Activated CD8-positive, alpha-beta memory T cell treated with anti-CD3 and anti-CD28 coated beads, Interleukin-2, amount 50 U/mL, for 24 hours (primary cell): ENCODE results near the gene BRME1.

Experiments used
- DNase-seq: peaks from one replicate; pipeline ENCODE4 v3.0.0-alpha.2; 2020; ENCODE audit errors: extremely low read depth

Gene BRME1

DNA sequence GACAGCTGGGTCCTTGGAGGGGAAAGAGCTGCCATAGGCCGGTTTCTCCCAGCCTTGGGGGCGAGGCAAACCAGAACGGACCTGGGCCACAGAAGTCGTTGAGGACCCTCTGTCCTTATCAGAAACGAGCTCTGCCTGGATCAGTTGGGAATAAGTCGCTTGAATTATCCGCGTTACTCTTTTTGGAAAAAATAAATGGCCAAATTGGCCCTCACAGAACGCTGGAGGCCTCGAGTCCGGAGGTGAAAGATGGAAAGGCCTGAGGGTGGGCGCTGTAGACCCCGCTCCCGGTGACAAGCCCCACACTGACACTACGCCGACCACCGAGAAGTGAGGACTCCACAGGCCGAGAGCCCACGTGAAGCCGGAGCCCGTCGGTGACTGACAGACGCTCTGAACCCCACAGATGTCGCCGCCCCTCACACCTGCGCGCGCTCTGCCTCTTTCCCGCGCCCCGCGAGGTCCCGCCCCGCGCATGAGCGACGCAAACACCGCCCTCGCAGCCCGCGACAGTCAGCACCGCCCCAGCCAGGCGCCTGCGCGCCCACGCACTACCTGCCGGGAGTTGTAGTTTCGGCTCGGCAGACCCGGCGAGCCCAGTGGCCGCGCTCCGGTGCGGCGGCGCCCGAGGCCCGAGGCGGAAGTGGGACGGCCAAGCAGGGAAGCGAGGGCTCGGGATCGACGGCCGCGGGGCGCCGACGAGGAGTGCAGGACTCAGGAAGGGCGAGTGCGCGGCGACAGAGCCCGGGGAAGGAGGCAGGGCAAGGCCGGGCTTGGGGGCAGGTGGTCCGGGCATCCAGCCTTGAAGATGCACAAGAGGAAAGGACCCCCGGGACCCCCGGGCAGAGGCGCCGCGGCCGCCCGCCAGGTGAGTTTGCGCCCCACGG, at the start of gene BRME1, which contains the start of gene CC2D1A:
Gene BRME1 (minus strand): TSS at position 484 of the 887 bp plus-strand sequence. CDS start 1,225 bp downstream, outside the sequence.
Gene CC2D1A (plus strand): TSS at position 568 of the 887 bp plus-strand sequence. CDS start 241 bp downstream, at position 809.
- DNase-seq: peak; percentile 86

DNA sequence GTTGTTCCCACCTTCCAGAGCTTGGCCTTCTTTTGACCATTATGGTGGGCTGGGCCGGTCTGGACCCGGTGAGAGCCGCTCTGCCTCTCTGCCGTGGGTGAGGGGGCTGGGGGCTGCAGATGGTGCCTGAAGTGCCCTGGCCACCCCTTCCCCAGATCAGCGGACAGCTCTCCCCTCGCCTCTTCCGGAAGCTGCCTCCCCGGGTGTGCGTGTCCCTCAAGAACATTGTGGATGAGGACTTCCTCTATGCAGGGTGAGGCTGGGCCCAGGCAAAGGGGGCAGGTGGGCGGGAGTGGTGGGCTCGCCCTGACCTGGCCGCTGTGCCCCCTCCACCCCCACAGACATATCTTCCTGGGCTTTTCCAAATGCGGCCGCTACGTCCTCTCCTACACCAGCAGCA, 48.3 kb upstream of the BRME1 start:
- DNase-seq: no peak

DNA sequence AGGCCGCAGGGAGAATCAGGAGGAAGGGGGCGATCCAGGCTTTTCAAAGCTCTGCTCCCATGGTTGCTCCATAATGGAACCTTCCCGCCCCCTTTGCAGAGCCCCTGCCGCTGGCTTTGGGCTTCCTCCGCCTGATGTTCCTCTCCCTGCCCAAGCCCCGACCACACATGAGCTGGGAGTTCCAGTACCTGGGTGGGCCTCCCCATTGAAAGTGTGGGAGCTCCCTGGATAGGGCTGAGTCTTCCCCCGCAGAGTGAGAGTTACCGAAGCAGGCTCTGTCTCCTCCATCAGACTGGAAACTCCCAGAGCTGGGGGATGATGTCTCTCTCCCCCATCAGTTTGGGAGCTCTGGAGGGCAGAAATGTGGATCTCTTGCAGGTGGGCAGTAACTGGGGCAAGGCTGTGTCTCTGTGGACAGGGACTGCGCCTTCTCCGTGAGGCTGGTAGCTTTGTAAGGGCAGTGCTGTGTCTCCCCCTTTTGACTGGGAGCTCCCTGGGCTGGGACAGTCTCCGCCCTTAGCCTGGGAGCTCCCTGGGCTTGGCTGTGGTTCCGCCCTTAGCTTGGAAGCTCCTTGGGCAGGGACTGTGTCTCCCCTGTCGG, 47.1 kb upstream of the BRME1 start:
- DNase-seq: no peak

DNA sequence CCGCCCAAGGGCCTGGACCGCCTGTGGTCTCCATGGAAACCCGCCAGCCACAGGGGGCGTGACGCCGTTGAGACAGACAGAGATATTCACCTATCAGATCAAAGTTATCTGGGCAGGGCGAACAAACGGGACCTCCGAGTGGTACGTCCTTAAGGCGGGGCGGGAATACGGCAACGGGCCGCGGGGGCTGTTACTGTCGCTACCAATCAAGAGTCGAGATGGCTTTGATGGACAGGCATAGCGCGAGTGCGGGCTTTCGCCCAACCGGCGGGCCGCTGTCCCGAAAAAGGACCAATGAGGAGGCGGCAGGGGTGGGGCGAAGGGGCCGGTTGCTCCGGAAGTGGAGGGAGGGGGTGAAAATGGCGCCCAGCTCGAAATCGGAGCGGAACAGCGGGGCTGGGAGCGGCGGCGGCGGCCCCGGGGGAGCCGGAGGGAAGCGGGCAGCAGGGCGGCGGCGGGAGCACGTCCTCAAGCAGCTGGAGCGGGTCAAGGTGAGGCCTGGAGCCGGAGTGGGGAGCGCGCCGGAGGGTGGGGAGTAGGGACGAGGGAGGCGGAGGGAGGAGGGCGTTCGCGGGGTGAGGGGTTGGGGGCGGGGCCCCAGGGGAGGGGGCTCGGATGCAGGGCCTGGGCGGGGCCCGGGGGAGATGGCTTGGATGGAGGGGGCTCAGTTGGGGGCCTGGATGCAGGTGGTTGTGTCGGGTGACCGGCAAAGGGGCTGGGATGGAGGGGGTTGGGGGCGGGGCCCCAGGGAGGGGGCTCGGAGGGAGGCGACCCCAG, 46.4 kb upstream of the BRME1 start, which contains the start of gene DCAF15:
Gene DCAF15 (plus strand): TSS at position 356 of the 777 bp plus-strand sequence. CDS start 4 bp downstream, at position 360.
- DNase-seq: peak; percentile 97

DNA sequence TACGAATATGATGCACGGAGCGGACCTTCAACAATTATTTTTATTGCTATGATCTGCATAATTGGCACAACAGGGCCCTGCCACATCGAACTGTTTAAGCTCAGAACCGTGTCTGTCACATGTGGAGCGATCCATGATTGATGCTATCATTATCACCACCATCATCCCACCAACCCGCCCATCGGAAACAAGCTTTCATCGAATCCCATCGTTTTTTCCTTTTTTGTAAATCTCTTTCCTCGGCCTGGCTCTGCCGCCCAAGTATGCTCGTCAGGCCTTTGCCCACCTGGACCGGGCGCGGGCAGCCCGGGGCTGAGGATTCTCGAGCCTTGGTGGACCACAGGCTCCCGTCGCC, 45.9 kb upstream of the BRME1 start:
- no peak for DNase-seq

DNA sequence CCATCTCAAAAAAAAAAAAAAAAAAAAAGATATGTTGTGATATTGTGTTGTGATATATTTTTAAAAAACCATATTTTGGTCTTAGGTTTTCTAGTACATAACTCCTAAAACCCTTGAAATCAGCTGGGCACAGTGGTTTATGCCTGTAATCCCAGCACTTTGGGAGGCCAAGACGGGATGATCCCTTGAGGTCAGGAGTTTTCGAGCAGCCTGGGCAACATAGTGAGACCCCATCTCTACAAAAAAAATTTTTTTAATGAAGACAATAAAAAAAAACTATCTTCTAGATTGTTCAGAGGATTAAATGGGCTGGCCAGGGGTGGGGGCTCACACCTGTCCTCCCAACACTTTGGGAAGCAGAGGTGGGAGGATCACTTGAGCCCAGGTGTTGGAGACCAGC, 45.1 kb upstream of the BRME1 start:
- no peak for DNase-seq

DNA sequence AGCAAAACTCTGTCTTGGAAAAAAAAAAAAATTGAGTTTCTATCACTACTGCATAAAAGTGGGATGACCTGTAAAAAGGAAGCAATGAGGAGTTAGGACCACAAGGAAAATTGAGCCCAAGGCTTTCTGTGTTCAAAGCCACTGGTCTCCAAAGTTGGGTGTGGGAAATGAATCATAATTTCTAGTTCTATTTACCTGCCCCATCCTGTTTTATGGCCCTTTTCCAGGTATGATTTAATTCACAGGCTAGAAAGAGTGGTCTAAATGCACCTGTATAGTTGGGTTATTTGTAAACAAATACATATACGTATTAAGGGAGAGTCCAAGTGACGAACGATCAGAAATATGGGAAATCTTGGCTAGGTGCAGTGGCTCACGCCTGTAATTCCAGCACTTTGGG, 40.5 kb upstream of the BRME1 start:
- DNase-seq: no peak

DNA sequence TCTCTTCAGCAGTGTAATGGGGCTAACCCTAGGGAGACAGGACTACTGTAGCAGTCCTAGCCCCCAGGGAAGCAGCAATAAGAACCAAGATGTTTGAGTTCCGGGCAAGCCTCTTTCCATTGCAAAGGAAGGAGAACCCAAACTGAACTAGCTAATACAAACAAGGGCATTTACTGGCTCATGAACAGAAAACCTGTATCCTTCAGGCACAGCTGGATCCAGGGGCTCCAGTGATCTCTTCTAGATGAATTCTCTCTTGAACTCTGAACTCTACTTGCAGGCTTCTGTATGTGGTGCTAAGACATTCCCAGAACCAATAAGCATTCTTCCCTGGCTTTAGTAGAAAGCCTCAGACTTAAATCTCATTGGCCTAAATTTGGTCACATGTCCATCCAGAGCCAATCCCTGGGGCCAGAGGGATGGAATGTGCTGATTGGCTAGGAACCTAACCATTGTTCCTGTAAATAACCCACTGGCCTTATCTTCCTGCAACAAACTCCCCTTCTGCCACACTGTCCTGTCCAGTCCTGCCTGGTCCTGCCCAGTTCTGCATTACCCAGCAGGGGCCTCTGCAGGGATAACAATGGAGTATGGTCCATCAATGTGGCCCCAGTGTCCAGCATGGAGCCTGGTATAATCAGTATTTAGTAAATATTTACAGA, 36.2 kb upstream of the BRME1 start:
- DNase-seq: no peak

DNA sequence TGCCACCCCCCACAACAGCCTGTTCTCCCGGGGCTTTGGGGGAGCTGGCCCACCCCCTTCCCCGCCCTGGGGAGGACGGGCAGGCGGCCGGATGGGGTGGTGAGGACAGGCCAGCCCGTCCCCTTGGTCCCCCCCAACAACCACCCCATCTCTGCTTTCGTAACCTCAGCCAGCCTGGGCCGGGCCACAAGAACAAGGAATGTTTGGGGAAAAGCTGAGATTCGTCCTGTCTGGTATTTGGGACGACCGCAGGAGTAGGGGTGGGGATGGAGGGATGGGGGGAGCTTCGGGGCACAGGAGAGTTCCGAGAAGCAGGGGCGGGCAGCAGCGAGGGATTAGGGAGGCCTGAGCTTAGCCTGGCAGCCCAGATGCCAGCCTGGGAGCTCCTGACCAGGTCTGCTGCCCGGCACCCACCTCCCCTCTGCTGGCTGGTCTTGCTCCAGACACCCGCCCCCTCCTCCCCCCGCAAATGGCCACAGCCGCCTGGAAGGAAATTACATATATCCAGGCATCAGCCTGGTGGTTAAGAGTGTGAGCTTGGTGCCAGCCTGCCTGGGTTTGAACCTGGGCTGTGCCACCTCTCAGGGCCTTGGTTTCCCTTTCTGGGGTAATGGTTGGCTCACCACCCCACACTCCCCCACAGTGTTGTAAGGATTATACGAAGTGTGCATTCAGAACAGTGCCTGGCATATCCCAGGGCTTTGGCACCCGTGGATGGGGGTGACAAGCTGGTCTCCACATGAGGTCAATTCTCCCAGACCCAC, 32.6 kb upstream of the BRME1 start, which contains the start of gene PODNL1:
Gene PODNL1 (minus strand): TSS at position 117 of the 764 bp plus-strand sequence. CDS start 236 bp downstream, outside the sequence.
- no peak for DNase-seq

DNA sequence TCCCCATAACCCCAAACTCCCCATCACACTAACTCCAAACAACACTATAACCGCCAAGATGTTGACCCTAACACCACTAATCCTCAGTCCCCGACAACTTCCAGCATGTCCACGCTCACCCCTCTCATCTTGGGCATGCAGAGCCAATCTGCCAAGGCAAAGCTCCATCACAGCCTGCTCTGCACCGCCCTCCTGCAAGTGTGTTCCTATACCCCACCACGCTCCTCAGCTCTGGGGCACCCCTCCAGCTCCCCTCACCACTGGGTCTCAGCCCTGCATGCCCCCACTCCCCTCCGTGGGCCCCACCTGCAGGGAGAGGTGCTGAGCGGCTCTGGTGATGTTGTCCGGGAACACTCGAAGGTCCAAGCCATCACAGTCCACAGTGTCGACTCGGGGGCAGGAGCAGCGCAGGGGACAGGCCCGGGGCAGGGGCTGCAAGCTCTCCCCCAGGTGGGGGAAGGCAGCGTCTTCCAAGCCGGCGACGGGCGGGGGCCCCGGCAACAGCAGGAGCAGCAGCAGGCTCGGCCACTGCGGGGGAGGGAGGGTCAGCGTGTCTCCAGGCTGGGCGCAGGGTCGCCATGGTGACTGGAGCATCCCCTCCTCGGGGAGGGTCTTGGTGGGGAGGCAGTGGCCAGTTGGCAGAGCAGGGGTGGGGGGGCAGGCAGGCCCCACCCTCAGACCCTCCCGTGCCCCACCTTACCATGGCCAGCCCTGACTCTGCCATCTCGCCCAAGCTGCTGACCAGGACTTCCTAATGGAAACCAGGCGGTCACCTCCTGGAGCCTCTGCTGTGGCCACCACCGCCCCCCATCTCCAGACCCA, 31.8 kb upstream of the BRME1 start:
- DNase-seq: no peak

DNA sequence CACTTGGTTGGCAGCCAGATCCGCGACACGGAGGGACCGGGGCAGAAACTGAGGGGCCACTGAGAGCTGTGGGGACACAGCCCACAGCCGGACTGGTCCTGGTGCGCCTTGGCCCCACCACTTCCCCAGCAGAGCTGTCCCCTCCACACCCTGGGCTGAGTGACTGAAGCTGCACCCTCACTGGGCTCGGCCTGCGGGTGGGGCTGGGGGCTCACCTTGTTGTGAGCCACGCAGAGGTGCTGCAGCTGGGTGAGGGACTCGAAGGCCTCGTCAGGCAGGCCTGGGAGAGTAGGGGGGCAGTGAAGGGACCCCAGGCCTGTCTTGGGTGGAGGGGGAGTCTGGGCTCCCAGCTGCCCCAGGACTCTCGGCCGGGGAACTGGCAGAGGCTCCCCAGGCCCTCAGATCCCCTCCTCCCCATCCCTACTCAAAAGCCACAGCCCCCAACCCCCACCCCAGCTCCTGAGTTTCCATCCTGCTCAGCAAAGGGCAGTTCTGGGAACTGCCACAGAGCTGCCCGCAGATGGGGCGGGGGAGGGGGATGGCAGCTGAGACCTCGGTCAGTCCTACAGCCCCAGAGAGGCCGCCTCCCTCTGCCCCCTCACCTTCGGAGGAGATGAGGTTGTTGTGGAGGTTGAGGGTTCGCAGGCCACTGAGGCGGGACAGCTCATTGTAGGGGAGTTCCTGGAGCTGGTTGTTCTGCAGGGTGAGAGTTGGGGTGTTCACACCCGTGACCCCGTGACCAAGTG, 30.0 kb upstream of the BRME1 start:
- DNase-seq: no peak

DNA sequence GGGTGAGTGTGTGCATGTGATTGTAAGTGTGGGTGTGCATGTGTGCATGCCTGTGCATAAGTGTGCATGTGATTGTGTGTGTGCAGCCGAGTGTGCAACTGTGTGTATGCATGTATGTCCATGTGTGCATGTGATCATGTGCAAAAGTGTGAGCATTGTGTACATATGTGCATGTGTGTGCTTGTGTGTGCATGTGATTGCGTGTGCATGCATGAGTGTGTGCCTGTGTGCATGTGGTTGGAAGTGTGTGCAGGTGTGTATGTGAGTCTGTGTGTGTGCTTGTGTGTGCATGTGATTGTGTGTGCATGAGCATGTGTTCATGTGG, 28.8 kb upstream of the BRME1 start:
- DNase-seq: no peak

DNA sequence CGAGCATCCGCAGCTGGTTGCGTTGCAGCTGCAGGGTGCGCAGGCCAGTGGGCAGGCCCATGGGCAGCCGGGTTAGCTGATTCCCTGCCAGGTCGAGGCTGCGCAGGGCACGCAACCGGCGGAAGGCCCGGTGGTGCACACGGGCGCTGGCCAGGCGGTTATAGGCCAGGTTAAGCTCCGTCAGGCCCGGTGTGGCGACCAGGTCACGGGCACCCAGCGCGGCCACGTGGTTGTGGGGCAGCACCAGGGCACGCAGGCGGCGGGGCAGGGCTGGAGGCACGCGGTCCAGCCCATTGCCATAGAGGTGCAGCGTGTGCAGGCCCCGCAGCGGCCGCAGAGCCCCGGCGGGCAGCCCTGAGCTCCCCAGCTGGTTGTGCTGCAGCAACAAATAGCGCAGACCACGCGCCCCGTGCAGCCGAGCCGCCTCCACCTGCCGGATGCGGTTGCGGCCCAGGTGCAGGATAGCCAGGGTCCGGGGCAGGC, 27.0 kb upstream of the BRME1 start:
- DNase-seq: no peak

DNA sequence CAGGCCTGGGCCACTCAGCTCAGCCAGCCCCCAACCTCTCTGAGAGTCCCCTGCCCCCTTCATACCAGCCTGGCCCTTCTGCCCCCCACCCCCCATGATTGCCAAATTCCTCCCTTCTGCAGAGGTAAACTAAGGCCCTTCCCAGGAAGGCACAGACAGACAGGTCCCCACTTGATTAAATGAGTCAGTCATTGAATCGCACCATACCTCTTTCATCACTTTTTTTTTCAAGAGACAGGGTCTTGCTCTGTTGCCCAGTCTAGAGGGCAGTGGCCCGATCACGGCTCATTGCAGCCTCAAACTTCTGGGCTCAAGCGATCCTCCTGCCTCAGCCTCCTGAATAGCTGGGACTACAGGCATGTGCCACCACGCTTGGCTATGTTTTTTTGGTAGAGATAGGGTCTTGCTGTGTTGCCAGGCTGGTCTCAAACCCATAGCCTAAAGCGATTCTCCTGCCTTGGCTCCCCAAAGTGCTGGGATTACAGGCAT, 26.3 kb upstream of the BRME1 start:
- DNase-seq: no peak

DNA sequence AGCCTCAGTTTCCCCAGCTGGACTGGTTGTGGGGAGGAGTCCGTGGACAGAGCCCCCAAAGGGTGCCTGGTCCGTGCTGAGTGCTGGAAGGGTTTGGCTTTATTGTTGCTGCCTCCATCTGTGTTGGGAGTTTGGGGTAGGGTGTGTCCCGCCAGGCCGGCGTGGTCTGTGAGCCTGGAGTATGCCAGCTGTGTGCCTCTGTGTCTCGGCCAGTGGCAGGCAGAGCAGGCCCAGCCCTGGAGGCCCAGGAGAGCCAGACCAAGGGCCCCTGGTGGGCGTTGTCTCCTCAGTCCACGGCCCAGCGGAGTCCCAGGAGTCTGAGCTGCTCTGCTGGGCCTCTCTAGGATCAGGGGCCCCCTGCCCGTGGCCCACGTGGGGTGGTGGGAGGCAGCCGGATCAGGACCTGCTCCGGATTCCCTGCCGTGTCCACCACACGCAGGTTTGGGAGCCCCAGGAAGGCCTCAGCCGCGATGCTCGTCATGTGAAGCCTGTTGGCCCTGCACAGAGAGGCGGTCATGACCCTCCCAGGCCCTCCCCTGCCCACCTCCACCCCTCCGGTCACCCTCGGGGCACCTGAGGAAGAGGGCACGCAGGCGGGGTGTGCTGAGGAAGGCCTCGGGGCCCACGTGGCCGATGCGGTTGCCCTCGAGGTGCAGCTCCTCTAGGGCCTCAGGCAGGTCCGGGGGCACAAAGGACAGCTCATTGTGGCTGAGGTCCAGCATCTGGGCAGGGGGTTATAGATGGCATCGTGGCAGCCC, 25.7 kb upstream of the BRME1 start:
- no peak for DNase-seq

DNA sequence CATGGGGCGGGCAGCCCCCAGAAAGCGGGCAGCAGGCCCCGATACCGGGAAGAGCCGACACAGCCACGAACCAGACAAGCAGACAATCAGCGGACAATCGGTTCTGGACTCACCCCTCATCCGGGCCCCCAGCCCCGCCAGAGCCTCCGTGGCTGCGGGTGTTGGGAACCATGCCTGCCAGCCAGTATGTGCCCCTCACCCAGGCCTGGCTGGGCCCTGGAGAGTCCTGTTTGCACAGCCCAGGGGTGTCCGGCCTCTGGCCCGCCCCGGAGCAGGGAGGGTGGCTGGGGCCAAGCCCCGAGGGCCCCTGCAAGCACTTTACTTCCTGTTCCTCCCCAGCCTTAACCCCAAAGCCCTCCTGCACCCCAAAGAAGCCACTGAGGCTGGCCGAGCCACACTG, 24.5 kb upstream of the BRME1 start:
- no peak for DNase-seq

DNA sequence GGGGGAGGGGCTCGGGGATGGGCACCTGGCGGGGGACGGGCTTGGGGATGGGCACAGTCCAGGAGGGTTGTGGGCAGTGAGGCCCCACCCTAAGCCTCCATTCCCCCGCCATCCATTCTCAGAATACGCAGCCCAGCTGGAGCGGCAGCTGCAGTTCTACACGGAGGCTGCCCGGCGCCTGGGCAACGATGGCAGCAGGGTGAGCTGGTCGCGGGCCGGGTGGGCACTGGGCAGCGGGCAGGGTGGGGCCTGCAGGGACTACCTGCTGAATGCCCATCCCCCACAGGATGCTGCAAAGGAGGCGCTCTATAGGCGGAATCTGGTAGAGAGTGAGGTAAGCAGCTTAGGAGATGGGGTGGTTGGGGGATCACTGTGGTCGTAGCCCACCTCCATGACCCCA, 24.0 kb upstream of the BRME1 start:
- DNase-seq: no peak

DNA sequence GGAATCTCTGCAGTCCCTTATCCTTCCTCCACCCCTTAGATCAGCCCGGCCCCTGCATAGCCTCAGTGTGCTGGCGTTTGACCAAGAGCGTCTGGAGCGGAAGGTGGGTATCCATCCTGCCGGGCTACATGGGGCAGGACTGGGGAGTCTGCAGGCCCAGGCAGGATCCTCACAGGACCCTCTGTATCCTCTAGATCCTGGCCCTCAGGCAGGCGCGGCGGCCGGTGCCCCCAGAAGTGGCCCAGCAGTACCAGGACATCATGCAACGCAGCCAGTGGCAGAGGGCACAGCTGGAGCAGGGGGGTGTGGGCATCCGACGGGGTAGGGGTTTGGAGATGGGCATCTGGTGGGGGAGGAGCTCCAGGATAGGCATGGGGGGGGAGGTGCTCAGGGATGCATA, 23.4 kb upstream of the BRME1 start:
- DNase-seq: no peak
